ENCODE data around the gene CCN2.
"Not testable (repeated sequence)": the region's sequence is repeated elsewhere in the genome, so short reads cannot be mapped to it uniquely, and the experiment has no call there.

CCN2 gene

GRCh38 chr6:131908787-131909186, 42.4 kb downstream of the CCN2 start:
- not testable (repeated sequence) for DNase-seq

- not testable (repeated sequence) for DNase-seq
These were observed 47.4 kb downstream of the CCN2 start for GRCh38 chr6:131903734-131904133.

- DNase-seq = not testable (repeated sequence)
These were observed 49.8 kb downstream of the CCN2 start for GRCh38 chr6:131901326-131901873.

- DNase-seq = no peak
These were observed 50.9 kb downstream of the CCN2 start for GRCh38 chr6:131900231-131900630.

- no peak for DNase-seq
These were observed 52.5 kb downstream of the CCN2 start for GRCh38 chr6:131898718-131899117.

Data from T-helper 9 cell (primary cell).